NT2/D1 (cell line): ENCODE results near the gene RAPGEF6.

Experiments
- SUZ12 ChIP-seq: IDR thresholded peaks from 2 replicates; pipeline ENCODE4 v1.6.1; 2011; ENCODE audit not compliant: insufficient read length, insufficient read depth; ENCODE audit errors: extremely low read depth
- YY1 ChIP-seq: IDR thresholded peaks from 2 replicates; pipeline ENCODE4 v1.6.1; 2011; ENCODE audit not compliant: insufficient read length, insufficient read depth

DNA sequence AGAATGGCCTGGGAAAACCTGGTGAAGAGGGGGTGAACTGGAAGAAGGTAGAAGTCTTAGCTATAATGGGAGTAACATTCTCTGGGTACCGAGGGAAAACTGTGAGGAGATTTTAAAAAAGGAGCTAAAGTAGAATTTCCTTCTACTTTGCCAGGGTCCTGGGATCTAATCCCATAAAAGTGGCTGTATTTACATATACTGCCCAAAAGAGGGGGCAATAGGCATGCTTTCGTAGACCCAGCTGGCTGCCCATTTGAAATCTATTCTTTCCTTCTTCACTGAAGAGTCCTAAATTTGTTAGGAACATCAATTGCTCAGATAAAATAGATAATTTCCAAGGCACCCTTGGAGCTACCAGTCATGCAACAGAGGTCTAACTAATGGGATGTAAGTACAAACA, 212.0 kb downstream of the RAPGEF6 start:
- TF ChIP-seq YY1 (no peak), SUZ12 (no peak)
